HG02623 (cell line): Measurements from ENCODE around the gene TCP11.
"Not testable (repeated sequence)": the region's sequence is repeated elsewhere in the genome, so short reads cannot be mapped to it uniquely, and the experiment has no call there.

Source experiments
- ATAC-seq: cut with Tn5 transposase; IDR thresholded peaks from one replicate; pipeline ENCODE4 v1.9.1; 2021; ENCODE audit warnings: moderate library complexity; ENCODE audit not compliant: unreplicated experiment

Gene TCP11

DNA sequence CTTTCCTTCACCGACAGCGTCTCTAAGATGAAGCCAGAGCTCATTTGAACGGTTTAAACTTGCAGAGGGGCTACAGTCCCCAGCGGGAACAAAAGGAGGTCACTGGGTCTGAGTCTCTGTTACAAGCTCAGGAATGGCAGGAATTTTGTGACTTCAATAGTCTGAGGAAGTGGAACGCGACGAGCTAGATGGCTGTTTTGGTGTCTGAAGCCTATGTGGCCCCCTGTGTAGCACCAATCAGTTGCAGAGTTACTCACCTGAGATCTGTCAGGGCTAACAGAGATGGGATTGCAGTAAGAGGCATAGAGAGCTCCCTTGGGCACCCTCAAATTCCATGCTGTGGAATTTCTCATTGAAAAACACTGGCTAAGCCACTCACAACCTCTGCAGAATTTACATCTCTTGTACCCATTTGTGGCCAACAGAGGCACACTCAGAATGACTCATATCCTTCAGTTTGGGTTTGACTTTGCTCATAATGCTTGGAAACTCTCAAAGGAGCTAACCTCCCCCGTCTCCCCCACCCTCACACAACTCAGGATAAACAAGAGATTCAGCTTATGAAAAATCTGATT lies 7.1 kb upstream of the TCP11 start:
- ATAC-seq: no peak

DNA sequence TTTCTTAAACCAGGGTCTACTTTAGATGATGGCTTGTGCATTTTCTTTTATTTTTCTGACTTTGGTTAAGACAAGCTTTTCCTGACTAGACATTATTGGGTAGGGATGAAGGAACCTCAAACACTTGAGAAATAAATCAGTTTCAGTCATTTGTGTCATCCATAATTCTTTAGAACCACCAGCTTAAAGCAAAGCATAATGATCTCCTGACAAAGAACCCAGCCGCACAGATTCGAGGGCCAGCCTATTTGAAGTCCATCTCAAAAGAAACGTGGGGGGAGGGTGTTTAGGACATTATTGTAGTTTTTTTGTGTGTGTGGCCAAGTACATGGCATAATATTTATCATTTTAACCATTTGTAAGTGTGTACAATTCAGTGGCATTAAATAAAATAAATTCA lies 6.3 kb upstream of the TCP11 start:
- ATAC-seq: no peak

DNA sequence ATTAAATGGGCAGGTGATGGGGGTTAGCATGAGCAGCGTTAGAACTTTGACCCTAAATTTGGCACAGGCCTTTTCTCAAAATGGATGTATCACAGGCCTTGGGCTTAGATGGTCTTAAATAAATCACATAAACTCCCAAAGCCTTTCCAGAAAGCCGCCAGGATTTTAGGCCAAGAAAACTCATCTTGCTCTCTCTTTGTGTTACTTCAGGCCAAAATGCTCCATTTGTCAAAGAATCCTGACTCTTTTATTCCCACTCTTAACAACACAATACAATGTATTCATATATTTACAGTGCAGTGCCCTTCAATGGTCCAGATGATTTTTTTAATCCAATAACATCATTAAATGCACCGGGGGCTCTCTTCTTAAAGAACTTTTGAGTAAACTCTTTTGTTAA lies 5.9 kb upstream of the TCP11 start:
- no peak for ATAC-seq

DNA sequence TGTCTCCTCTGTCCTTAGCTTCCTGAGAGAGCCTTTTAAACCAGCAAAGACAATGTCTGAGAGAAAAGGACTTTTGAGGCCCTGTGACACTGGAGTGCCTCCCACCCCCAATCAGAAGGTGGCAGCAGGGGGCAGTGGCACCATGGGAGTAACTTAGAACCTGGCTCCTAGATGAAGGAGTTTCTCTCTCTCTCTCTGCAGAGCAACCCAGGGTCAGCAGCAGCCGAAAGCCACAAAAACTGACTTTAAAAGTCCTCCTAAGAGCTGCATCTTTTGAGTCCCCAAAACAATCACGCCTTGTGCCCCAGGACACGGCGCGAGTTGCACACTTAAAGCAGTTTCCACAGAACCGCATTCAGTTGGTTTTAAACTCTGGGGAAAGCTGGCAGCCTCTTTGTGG lies 5.3 kb upstream of the TCP11 start:
- no peak for ATAC-seq

DNA sequence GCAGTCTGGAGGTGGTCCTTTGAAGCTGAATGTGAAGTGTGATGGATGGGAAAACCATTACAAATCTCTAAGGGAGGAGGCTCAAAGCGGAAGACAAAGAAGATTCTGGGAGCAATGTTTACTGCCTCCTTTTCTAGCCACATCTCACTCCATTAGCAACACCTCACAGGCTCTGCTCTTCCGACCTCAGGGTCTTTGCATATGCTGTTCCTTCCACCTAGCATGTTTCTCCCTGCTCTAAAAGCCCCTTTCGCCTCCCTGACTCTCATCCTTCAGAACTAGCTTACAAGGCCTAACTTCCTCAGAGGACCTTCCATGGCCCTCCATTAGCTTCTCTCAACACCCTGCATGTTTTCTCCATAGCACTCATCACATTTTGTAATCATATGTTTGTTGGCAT lies 4.6 kb upstream of the TCP11 start:
- no peak for ATAC-seq

DNA sequence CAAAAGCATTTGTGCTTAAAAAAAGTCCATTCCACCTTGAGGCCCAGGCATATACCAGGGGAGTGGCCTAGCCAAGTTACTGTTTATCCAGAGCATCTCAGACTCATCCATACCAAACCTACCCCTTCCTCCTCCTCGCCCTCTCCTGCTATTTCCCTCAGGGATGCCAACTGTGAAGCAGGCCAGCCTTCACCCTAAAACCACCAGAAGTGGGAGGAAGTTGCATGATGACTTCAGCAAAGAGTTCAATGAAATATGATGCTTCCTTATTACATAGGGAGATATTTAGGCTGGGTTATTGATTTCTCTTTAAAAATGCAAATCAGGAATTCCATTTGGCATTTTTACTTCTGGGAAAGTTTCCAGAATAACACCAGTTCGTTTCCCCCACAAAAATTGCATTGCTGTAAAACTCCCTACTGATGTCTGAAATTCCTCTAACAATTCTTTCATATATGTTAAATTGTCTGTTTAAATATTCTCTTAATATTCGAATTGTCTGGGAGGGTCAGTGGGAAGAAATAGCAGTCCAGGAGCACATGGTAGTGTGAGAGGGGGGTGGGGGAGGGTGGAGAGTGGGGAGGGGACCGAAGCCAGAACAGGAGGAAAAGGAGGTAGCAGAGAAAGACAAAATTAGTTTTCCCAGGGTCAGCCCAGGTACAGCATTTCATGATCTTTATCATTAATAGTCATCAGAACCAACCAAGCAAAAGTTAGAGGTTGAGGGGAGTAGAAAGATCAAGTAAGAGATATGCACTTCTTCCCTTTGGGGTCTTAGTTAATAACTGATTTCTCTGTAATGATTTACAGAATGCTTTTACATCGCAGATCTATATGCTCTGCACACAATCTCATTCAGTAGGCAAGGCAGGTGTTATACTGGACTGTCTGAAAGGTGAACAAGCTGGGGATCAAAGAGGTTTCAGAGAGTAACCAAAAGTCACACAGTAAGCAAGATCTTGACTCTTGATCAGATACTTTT lies 1.7 kb upstream of the TCP11 start:
- ATAC-seq: no peak

DNA sequence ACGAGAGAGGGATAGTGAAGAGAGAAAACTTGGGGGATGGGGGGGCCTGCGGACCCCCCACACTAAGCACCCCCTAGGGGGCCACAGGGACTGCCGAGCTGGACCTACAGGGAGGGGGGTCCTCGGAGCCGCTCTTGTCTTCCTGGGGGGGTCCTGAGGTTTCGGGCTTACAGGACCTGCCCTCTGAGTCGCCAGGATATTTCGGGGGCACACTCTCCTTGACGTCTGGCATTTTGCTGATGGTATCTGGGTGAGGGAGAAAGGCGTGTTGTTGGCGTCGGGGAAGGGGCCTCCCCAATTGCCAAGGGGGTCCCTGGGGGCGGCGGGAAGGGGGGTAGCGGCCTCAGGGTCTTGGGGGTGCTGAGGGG lies 516 bp downstream of the TCP11 start:
- ATAC-seq: no peak

DNA sequence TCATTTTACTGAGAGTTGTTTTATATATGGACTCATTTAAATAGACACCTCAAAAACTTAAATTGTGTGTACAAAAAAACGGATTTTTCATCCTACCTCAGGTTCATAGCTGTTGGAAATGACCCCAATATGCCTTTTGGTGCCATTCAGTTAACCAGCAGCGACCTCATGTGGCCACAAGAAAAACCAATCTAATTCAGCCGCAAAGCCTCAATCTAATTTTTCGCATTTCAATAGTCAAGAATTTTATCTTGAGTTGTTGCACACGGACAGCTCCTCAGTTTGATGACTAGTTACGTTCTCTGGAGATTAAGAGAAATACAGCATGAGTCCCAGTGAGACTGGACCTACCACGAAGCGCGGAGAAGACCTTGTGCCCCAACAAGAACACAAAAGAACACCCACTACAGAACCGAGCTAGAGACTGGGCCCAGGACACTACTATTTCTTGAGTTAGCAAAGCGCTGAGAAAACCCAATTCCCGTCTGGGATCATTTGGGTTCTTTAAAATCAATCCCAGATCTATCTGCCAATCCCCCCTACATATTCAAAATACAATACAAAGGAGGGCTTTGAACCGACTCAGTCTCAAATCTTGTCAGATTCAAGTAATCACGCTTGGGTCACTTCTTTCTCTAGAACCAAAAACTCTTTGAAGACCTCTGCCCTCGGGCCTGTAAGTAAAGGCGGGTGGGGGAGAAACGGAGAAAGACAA lies 1.1 kb downstream of the TCP11 start:
- ATAC-seq: no peak

DNA sequence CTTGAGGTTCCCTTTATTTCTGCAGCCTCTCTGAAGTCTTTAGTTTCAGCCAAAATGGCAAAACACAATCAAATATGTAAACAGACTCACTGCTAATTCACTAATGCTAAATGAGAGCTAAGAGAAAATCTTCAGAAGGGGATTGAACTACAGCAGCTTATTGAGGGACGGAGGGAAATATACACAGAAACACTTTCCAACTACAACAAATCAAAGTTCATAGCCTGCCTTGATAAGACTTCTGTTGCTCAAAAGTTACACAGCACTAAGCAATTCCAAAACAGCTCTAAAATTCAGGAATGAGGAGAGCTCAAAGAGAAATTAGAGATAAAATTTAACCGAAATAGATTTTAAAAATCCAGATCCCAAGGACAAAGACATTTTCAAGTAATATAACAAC lies 1.7 kb downstream of the TCP11 start:
- ATAC-seq: no peak

DNA sequence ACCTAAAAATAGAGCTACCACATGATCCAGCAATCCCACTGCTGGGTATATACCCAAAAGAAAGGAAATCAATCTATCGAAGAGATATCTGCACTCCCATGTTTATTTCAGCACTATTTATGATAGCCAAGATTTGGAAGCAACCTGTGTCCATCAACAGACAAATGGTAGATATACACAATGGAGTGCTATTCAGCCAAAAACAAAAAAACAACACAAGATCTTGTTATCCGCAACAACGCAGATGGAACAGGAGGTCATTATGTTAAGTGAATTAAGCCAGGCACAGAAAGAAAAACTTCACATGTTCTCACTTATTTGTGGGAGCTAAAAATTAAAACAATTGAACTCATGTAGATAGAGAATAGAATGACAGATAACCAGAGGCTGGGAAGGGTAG lies 2.9 kb downstream of the TCP11 start:
- not testable (repeated sequence) for ATAC-seq

DNA sequence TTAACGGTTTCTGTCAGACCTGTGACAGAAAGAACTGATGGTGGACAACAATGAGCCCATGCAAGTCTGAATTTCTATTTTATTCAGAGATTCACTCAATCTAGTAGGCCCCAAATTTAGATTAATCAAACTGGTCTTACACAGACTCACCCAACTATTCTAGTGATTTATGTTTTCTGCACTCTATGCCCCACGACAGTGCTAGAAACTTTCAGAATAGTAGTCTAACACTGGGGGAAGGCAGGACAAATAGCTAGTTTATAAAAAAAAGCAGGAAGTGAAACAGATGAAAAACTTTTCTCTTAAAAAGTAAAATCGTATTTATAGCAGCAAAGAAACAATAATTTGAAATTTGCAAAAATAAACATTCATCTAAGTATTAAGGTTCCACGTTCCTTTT lies 5.0 kb downstream of the TCP11 start:
- ATAC-seq: no peak

DNA sequence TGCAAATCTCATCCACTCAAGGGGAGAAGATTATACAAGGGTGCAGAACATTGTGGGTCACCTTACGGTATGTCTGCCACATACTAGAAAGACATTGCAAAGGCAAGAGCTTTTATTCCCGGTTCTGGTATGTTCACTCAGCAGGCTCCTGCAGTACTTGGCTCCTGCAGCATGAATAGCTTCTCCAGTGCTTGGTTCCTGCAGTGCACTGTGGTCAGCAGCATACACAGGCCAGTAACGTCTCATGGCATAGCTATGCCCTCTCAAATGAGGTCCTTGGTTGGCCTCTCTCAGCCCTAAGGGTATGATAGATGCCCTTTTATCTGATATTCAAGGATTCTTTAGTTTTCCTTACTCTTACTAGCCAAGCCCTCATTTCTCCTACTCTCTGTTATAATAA lies 12.6 kb downstream of the TCP11 start:
- no peak for ATAC-seq

DNA sequence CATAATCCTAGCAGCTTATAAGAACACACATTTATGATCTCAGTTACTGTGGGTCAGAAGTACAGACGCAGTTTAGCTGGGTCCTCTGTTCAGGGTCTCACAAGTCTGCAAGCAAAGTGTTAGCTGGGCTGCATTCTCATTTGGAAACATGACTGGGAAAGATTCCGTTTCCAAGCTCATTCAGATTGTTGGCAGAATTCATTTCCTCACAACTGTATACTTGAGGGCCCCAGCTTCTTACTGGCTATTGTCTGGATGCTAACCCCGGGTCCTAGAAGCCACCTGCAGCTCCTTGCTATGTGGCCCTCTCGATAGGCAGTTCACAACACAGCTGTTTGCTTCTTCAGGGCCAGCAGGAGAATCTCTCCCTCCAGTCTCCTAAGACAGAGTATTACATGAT lies 13.1 kb downstream of the TCP11 start:
- no peak for ATAC-seq

DNA sequence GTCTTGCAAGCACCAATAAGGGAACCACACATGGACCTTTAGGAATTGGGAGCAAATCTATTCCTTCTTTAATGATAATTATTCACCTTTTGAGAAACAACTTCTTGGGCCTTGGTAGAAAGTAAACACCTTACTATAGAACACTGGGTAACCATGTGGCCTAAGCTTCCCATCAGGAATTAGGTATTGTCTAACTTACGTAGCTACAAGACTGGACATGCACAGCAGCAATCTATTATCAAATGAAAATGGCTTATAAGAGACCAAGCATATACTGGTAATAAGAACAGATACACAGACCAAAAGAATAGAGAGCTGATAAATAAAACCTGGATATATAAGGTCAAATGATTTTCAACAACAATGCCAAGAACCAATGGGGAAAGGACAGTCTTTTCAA lies 16.8 kb downstream of the TCP11 start:
- no peak for ATAC-seq

DNA sequence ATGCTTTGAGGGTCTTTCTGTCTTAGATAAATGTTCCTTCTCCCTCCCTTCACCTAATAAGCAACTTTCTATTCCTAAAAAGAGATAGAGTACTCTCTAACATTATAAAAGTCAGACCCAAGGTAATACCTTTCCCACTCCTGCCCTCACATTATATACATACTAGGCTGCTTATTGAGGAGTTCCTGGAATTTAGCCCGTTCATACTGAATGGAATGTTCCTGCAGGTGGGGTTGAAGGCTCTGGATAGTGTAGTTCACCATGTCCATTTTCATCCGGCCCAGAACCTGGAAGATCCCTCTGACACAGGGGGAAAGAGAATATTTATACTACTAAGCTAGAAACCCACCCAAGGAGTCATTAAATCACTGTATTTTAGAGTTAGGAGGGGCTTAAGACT lies 20.4 kb downstream of the TCP11 start:
- no peak for ATAC-seq

DNA sequence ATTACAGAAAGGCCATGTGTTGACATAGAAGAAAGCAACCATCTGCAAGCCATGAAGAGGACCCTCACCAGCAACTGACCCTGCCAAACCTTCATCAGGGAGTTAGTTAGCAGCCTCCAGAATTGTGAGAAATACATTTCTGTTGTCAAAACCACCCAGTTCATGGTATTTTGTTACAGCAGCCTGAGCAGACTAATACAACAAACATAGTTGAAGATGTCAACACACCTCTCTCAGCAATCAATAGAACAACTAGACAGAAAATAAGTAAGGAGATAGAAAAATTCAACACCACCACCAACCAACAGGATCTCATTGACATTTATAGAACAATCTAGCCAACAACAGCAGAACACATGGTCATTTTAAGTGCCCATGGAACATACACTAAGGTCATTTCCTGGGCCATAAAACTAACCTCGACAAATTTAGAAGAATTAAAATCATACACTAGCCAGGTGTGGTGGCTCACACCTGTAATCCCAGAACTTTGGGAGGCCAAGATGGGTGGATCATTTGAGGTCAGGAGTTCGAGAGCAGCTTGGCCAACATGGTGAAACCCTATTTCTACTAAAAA lies 32.7 kb downstream of the TCP11 start:
- ATAC-seq: no peak

DNA sequence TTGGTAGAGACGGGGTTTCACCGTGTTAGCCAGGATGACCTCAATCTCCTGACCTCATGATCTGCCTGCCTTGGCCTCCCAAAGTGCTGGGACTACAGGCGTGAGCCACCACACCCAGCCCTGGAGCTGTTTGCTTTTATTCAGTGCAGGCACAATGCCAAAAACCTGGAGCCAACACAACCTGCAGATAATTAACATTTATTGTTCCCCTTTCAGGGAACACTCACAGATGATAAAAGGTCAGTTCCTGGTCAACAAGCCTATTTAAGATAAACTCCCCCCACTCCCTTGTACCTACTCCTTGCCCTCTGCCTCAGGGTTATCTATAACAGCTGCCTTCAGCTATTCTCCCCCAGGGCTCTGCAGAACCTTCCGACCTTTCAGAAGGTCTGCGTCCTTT lies 33.4 kb downstream of the TCP11 start:
- ATAC-seq: not testable (repeated sequence)

DNA sequence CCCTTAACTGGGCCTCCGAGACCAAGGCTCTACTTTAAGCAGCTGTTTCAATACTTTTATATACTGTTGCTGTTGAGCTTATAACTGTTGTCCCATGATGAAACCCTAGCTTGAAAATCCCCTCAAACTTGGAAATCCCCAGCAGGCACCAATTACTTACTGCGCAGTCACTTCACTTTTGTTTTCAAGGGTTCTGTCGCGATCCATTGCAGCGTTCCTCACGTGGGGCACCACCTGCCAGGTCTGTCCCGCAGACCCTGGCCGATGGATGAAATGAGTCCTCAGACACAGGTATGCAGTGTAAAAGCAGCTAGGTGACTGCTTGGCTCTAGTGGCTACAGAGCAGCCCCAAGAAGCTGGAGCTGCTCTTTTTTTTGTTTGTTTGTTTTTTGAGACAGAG lies 33.9 kb downstream of the TCP11 start:
- ATAC-seq: not testable (repeated sequence)

DNA sequence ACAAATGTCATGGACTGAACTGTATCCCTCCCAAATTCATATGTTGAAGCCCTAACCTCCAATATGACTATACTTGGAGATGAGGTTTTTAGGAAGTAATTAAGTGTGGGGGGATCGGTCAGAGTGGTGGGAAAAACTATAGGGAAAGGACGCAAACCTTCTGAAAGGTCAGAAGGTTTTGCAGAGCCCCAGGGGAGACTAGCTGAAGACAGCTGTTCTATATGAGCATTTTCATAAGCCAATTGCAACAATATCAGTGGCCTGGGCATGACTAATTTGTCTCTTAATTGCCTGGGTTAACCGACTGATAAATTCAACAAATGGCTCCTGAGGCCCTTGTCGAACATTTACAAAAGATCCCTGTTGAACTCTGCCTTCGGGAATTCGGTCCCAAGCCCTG lies 35.1 kb downstream of the TCP11 start:
- not testable (repeated sequence) for ATAC-seq

DNA sequence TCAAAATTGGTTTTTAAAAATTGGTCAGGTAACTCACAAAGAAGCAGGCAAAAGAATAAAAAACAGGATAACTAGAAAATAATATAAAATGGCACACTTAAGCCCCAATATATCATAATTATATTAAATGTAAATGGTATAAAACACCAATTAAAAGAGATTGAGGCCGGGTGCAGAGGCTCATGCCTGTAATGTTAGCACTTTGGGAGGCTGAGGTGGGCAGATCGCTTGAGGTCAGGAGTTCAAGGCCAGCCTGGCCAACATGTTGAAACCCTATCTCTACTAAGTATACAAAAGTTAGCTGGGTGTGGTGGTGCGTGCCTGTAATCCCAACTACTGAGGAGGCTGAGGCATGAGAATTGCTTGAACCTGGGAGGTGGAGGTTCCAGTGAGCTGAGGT lies 36.1 kb downstream of the TCP11 start:
- ATAC-seq: no peak

DNA sequence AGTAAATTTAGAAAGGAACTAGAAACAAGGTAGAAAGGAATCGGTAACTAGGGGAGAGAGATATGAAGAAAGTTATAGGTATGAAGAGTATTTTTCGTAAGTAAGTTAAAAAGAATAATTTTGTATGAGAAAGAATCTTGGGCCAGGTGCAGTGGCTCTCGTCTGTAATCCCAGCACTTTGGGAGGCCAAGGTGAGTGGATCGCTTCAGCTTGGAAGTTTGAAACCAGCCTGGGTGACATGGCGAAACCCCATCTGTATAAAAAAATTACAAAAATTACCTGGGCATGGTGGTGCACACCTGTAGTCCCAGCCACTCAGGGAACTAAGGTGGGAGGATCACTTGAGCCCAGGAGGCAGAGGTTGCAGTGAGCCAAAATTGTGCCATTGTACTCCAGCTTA lies 42.0 kb downstream of the TCP11 start:
- no peak for ATAC-seq
